K562 (cell line): Measurements from ENCODE around the gene PHF12. TPM values are rescaled to one million over a fixed set of nuclear protein-coding genes. Genes with fewer than 3 reads are reported as not detected.
A peak's percentile ranks its signal among the peaks of the same experiment; 100 is the strongest.

Source experiments
- ATF1 ChIP-seq, 2 experiments: fragments of 450-650 bp in 1 of 2; IDR thresholded peaks; 2 replicates each; pipeline ENCODE4 v1.6.1; 2016; ENCODE audit warnings: missing compliant biosample characterization in 1 of 2, missing genetic modification characterization in 1 of 2
- ATF3 ChIP-seq, 2 experiments: fragments of 450-650 bp in 1 of 2; sonication (generic) in 1 of 2; formaldehyde crosslinking in 1 of 2; IDR thresholded peaks in 1 of 2; conservative IDR thresholded peaks in 1 of 2; 2 replicates each; pipeline versions ENCODE4 v1.6.1 to v1.8.1; 2016 to 2023; ENCODE audit warnings: mild to moderate bottlenecking in 2 of 2, moderate library complexity in 2 of 2, inconsistent platforms in 1 of 2, missing genetic modification reagents in 1 of 2
- EP400 ChIP-seq: fragments of 450-650 bp; IDR thresholded peaks from 2 replicates; pipeline ENCODE4 v1.6.1; 2017; ENCODE audit warnings: antibody characterized with exemption, mild to moderate bottlenecking, moderate library complexity
- ETV5 ChIP-seq: sonication (generic); formaldehyde crosslinking; IDR thresholded peaks from 2 replicates; pipeline ENCODE4 v1.4.0; 2020; ENCODE audit warnings: low read depth, mild to moderate bottlenecking, missing genetic modification reagents
- HDAC1 ChIP-seq, 2 experiments: fragments of 450-650 bp; IDR thresholded peaks; 2 replicates each; pipeline ENCODE4 v1.6.1; 2016 to 2017; ENCODE audit warnings: inconsistent platforms in 1 of 2, mild to moderate bottlenecking in 1 of 2, moderate library complexity in 1 of 2
- MEIS2 ChIP-seq: fragments of 450-650 bp; IDR thresholded peaks from 2 replicates; pipeline ENCODE4 v1.6.1; 2014; ENCODE audit warnings: mild to moderate bottlenecking; ENCODE audit not compliant: partially characterized antibody
- NFXL1 ChIP-seq: fragments of 450-650 bp; formaldehyde crosslinking; IDR thresholded peaks from 2 replicates; pipeline ENCODE4 v1.4.0; 2021; ENCODE audit warnings: mild to moderate bottlenecking
- OTX1 ChIP-seq: fragments of 450-650 bp; formaldehyde crosslinking; IDR thresholded peaks from 2 replicates; pipeline ENCODE4 v1.4.0; 2022; ENCODE audit warnings: mild to moderate bottlenecking
- RFX7 ChIP-seq: fragments of 250-450 bp; sonication (Bioruptor Pico); IDR thresholded peaks from 2 replicates; pipeline ENCODE4 v1.5.1; 2021; ENCODE audit warnings: mild to moderate bottlenecking
- USF1 ChIP-seq: sonication (generic); formaldehyde crosslinking; IDR thresholded peaks from 2 replicates; pipeline ENCODE4 v1.9.0; 2022; ENCODE audit warnings: mild to moderate bottlenecking, missing genetic modification reagents
- ZNF668 ChIP-seq: fragments of 250-450 bp; sonication (Bioruptor Pico); IDR thresholded peaks from 2 replicates; pipeline ENCODE4 v1.8.0; 2022; ENCODE audit warnings: mild to moderate bottlenecking, inconsistent platforms
- polyA plus RNA-seq, 8 experiments: library from polyadenylated mRNA; depleted of rRNA in 4 of 8; stranded (reverse) in 5 of 8; unstranded in 3 of 8; fragments of >200 nt; fragmentation: Nextera tagmentation in 2 of 8; fragmentation: Illumina TruSeq in 1 of 8; extraction: Ambion mirVana in 2 of 8; extraction: Trizol in 1 of 8; gene quantifications; 2 replicates each; pipeline versions ENCODE4 v1.2.1 to v1.2.3, GENCODE V29; 2011 to 2014; ENCODE audit warnings: inconsistent platforms in 1 of 8, missing spikeins in 1 of 8
- total RNA-seq, 7 experiments: library from RNA; depleted of rRNA in 6 of 7; stranded (reverse); fragments of >200 nt in 6 of 7; fragmentation: Illumina TruSeq in 2 of 7; extraction: Trizol in 2 of 7; gene quantifications; 2 replicates each; pipeline versions ENCODE4 v1.2.1 to v1.2.3, GENCODE V29; 2011 to 2021; ENCODE audit warnings: low replicate concordance in 1 of 7
- TF ChIP-seq, protein P1 (sequence below): fragments of 250-450 bp; sonication (Bioruptor Pico); IDR thresholded peaks from 2 replicates; pipeline ENCODE4 v1.4.0; 2020
- TF ChIP-seq, protein P2 (sequence below), 2 experiments: fragments of 450-650 bp in 1 of 2; sonication (generic) in 1 of 2; formaldehyde crosslinking in 1 of 2; IDR thresholded peaks; 2 replicates each; pipeline versions ENCODE4 v1.7.1 to v1.9.0; 2016 to 2022; ENCODE audit warnings: inconsistent platforms in 1 of 2, mild to moderate bottlenecking in 1 of 2, missing genetic modification reagents in 1 of 2
- TF ChIP-seq, protein P3 (sequence below): fragments of 450-650 bp; IDR thresholded peaks from 2 replicates; pipeline ENCODE4 v1.6.1; 2014; ENCODE audit warnings: low read depth, mild to moderate bottlenecking, moderate library complexity, borderline replicate concordance

Gene PHF12
- total and polyA plus RNA-seq, 9 of the 15 experiments (the other 6 are each of a cell fraction or from before 2014, with no cell fraction given), result 0.82 to 31.3 (median 13.5) TPM

GRCh38 chr17:28925912-28926365 lies 25.4 kb downstream of the PHF12 start (continued):
- 0 out of 2 replicates have a peak, but pooled peaks have one; percentile 53 for TF ChIP-seq ETV5 (CRISPR knock-in tag)
- TF ChIP-seq USF1 (CRISPR knock-in tag), result no peak
- TF ChIP-seq ATF1 (CRISPR knock-in tag; IDR thresholded peaks at IDR 0.05), result no peak
- TF ChIP-seq ATF1 (tag; IDR thresholded peaks at IDR 0.05), result peak; percentile 87
- TF ChIP-seq, protein P1, sequence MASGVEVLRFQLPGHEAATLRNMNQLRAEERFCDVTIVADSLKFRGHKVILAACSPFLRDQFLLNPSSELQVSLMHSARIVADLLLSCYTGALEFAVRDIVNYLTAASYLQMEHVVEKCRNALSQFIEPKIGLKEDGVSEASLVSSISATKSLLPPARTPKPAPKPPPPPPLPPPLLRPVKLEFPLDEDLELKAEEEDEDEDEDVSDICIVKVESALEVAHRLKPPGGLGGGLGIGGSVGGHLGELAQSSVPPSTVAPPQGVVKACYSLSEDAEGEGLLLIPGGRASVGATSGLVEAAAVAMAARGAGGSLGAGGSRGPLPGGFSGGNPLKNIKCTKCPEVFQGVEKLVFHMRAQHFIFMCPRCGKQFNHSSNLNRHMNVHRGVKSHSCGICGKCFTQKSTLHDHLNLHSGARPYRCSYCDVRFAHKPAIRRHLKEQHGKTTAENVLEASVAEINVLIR (CRISPR knock-in tag), result peak; percentile 67
- TF ChIP-seq EP400, result 0 out of 2 replicates have a peak, but pooled peaks have one; percentile 17
- no peak for TF ChIP-seq OTX1
- TF ChIP-seq NFXL1, result no peak
- TF ChIP-seq, protein P2, sequence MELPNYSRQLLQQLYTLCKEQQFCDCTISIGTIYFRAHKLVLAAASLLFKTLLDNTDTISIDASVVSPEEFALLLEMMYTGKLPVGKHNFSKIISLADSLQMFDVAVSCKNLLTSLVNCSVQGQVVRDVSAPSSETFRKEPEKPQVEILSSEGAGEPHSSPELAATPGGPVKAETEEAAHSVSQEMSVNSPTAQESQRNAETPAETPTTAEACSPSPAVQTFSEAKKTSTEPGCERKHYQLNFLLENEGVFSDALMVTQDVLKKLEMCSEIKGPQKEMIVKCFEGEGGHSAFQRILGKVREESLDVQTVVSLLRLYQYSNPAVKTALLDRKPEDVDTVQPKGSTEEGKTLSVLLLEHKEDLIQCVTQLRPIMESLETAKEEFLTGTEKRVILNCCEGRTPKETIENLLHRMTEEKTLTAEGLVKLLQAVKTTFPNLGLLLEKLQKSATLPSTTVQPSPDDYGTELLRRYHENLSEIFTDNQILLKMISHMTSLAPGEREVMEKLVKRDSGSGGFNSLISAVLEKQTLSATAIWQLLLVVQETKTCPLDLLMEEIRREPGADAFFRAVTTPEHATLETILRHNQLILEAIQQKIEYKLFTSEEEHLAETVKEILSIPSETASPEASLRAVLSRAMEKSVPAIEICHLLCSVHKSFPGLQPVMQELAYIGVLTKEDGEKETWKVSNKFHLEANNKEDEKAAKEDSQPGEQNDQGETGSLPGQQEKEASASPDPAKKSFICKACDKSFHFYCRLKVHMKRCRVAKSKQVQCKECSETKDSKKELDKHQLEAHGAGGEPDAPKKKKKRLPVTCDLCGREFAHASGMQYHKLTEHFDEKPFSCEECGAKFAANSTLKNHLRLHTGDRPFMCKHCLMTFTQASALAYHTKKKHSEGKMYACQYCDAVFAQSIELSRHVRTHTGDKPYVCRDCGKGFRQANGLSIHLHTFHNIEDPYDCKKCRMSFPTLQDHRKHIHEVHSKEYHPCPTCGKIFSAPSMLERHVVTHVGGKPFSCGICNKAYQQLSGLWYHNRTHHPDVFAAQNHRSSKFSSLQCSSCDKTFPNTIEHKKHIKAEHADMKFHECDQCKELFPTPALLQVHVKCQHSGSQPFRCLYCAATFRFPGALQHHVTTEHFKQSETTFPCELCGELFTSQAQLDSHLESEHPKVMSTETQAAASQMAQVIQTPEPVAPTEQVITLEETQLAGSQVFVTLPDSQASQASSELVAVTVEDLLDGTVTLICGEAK (IDR thresholded peaks at IDR 0.05), result 0 out of 2 replicates have a peak, but pooled peaks have one; percentile 15
- TF ChIP-seq, protein P2 (CRISPR knock-in tag; IDR thresholded peaks at IDR 0.05), result no peak
- no peak for TF ChIP-seq ZNF668 (CRISPR knock-in tag)
- no peak for TF ChIP-seq RFX7 (CRISPR knock-in tag)
- TF ChIP-seq, protein P3, sequence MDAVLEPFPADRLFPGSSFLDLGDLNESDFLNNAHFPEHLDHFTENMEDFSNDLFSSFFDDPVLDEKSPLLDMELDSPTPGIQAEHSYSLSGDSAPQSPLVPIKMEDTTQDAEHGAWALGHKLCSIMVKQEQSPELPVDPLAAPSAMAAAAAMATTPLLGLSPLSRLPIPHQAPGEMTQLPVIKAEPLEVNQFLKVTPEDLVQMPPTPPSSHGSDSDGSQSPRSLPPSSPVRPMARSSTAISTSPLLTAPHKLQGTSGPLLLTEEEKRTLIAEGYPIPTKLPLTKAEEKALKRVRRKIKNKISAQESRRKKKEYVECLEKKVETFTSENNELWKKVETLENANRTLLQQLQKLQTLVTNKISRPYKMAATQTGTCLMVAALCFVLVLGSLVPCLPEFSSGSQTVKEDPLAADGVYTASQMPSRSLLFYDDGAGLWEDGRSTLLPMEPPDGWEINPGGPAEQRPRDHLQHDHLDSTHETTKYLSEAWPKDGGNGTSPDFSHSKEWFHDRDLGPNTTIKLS, result no peak
- TF ChIP-seq MEIS2, result peak; percentile 96
- TF ChIP-seq ATF3 (IDR thresholded peaks at IDR 0.05), result peak; percentile 86
- TF ChIP-seq ATF3 (CRISPR knock-in tag; conservative IDR thresholded peaks at IDR 0.05), result no peak
- no peak for TF ChIP-seq HDAC1 (IDR thresholded peaks at IDR 0.05)
